B cell (primary cell): Measurements from ENCODE around the gene RILPL1.
"Not testable (repeated sequence)": the region's sequence is repeated elsewhere in the genome, so short reads cannot be mapped to it uniquely, and the experiment has no call there.

ENCODE experiments used
- EZH2 ChIP-seq: IDR thresholded peaks from 2 replicates; pipeline ENCODE4 v1.6.1; 2012; ENCODE audit warnings: borderline replicate concordance, low read depth, mild to moderate bottlenecking, moderate library complexity, low read length; ENCODE audit not compliant: insufficient read depth, poor library complexity, severe bottlenecking
- TF ChIP-seq, protein P1 (sequence below): fragments of 200-600 bp; IDR thresholded peaks from one replicate; pipeline ENCODE4 v1.8.0; 2022; ENCODE audit warnings: antibody characterized with exemption, mild to moderate bottlenecking

DNA sequence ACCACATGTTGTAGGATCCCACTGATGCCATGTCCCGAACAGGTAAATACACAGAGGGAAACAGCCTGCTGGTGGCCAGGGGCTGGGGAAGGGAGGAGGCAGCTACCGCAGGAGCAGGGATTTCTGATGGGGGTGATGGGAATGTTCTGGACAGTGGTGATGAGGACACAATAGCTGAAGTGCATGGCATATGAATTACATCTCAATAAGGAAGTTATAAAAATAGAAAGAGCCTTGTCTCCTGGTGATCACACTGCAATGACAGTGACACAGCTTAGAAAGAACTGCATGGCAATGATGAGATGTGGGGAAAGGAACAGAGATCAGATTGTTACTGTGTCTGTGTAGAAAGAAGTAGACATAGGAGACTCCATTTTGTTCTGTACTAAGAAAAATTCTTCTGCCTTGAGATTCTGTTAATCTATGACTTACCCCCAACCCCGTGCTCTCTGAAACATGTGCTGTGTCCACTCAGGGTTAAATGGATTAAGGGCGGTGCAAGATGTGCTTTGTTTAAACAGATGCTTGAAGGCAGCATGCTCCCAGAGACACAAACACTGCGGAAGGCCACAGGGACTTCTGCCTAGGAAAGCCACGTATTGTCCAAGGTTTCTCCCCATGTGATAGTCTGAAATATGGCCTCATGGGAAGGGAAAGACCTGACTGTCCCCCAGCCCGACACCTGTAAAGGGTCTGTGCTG lies 41.0 kb downstream of the RILPL1 start:
- TF ChIP-seq, protein P1, sequence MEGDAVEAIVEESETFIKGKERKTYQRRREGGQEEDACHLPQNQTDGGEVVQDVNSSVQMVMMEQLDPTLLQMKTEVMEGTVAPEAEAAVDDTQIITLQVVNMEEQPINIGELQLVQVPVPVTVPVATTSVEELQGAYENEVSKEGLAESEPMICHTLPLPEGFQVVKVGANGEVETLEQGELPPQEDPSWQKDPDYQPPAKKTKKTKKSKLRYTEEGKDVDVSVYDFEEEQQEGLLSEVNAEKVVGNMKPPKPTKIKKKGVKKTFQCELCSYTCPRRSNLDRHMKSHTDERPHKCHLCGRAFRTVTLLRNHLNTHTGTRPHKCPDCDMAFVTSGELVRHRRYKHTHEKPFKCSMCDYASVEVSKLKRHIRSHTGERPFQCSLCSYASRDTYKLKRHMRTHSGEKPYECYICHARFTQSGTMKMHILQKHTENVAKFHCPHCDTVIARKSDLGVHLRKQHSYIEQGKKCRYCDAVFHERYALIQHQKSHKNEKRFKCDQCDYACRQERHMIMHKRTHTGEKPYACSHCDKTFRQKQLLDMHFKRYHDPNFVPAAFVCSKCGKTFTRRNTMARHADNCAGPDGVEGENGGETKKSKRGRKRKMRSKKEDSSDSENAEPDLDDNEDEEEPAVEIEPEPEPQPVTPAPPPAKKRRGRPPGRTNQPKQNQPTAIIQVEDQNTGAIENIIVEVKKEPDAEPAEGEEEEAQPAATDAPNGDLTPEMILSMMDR: not testable (repeated sequence)
- TF ChIP-seq EZH2: not testable (repeated sequence)
